Thyroid gland (tissue), 4 donors: ENCODE data around the gene HEMK1. TPM values are rescaled to one million over a fixed set of nuclear protein-coding genes. Genes with fewer than 3 reads are reported as not detected.
A peak's percentile ranks its signal among the peaks of the same experiment; 100 is the strongest.

Source experiments
- DNase-seq, 2 donors: peaks; one replicate each; pipeline ENCODE4 v3.0.0-alpha.2; 2019
- H3K27ac ChIP-seq, 3 donors: fragments of 200-600 bp; sonication (generic); 1 replicate in 2 of 3; 2 replicates in 1 of 3; pipeline ENCODE4 v1.5.1; 2016 to 2019; ENCODE audit warnings: mild to moderate bottlenecking in 1 of 3, moderate library complexity in 1 of 3
- H3K27me3 ChIP-seq: fragments of 200-600 bp; sonication (generic); one replicate; pipeline ENCODE4 v1.5.1; 2019
- H3K36me3 ChIP-seq, 2 donors: fragments of 200-600 bp; sonication (generic); one replicate each; pipeline ENCODE4 v1.5.1; 2016 to 2019
- H3K4me1 ChIP-seq, 2 donors: fragments of 200-600 bp; sonication (generic); one replicate each; pipeline ENCODE4 v1.5.1; 2017 to 2019
- H3K4me3 ChIP-seq, 3 donors: fragments of 200-600 bp; sonication (generic); replicated peaks in 1 of 3; 1 replicate in 2 of 3; 2 replicates in 1 of 3; pipeline ENCODE4 v1.5.1; 2016; ENCODE audit warnings: mild to moderate bottlenecking in 1 of 3
- H3K9me3 ChIP-seq: fragments of 200-600 bp; sonication (generic); one replicate; pipeline ENCODE4 v1.5.1; 2017
- CTCF ChIP-seq, 6 experiments: fragments of 200-600 bp in 3 of 6; fragments of 450-650 bp in 3 of 6; sonication (generic) in 3 of 6; IDR thresholded peaks; one replicate each; pipeline ENCODE4 v1.5.1; 2016 to 2019; ENCODE audit warnings: antibody characterized with exemption in 6 of 6, mild to moderate bottlenecking in 2 of 6, inconsistent platforms in 1 of 6, moderate library complexity in 1 of 6
- POLR2A ChIP-seq, 2 donors: fragments of 450-650 bp; IDR thresholded peaks; one replicate each; pipeline ENCODE4 v1.6.1; 2017; ENCODE audit warnings: antibody characterized with exemption in 2 of 2, mild to moderate bottlenecking in 2 of 2, moderate library complexity in 1 of 2
- WGBS, 2 donors: methylation state at CpG; one replicate each; pipeline ENCODE4 v1.1.5; 2017; 5-methylcytosine and 5-hydroxymethylcytosine counted together
- intact Hi-C: fragments of 100-400 bp; cut with DNase I; formaldehyde crosslinking; loops from one replicate; pipeline ENCODE4 v1.15.1; 2023
- total RNA-seq, 4 donors: library from RNA; depleted of rRNA; stranded (reverse); fragments of >200 nt; gene quantifications; one replicate each; pipeline ENCODE4 v1.2.3, GENCODE V29; 2016

The HEMK1 gene
- total RNA-seq, 4 donors from 2014 or later, result 13.9 to 20.8 (median 17.6) TPM

GRCh38 chr3:50620420-50620819 lies 51.1 kb downstream of the HEMK1 start:
- TF ChIP-seq CTCF (IDR thresholded peaks at IDR 0.05) (no peak), POLR2A (IDR thresholded peaks at IDR 0.05) (no peak)
- no peak for DNase-seq
- H3K36me3 ChIP-seq, result no peaks in the 10 kb centered on the region
- H3K4me3 ChIP-seq, result no peak overlapping the region
- WGBS, 2 donors, result 80 to 93% methylated on average over 1 of the region's 1 CpG
- peaks cover 57 to 78% of the 10 kb centered on the region in 2 donors for H3K4me1 ChIP-seq
- H3K27me3 ChIP-seq, result no peaks in the 10 kb centered on the region
- H3K27ac ChIP-seq, result peak overlapping the region; percentile 18 to 98 (median 98)
- no peaks in the 10 kb centered on the region for H3K9me3 ChIP-seq
- intact Hi-C loops, result no loop called here

- peak overlapping the region; percentile 18 to 98 (median 98) for H3K27ac ChIP-seq
- 51 to 61% methylated on average over 4 of the region's 4 CpGs for WGBS, 2 donors
- DNase-seq, result peak in 1 of 2 donors; percentile 45
- intact Hi-C loops, result no loop called here
- no peak for TF ChIP-seq POLR2A (IDR thresholded peaks at IDR 0.05)
- no peak for TF ChIP-seq CTCF (IDR thresholded peaks at IDR 0.05)
- H3K27me3 ChIP-seq, result no peaks in the 10 kb centered on the region
- H3K4me3 ChIP-seq, result no peak overlapping the region
- peaks cover 61 to 82% of the 10 kb centered on the region in 2 donors for H3K4me1 ChIP-seq
- H3K9me3 ChIP-seq, result no peaks in the 10 kb centered on the region
- H3K36me3 ChIP-seq, result no peaks in the 10 kb centered on the region
These were observed 51.5 kb downstream of the HEMK1 start for GRCh38 chr3:50620820-50621219.

GRCh38 chr3:50622881-50623280 lies 53.6 kb downstream of the HEMK1 start:
- Histone ChIP-seq H3K36me3 (no peaks in the 10 kb centered on the region), H3K4me1 (peaks cover 66 to 93% of the 10 kb centered on the region in 2 donors), H3K4me3 (no peak overlapping the region), H3K9me3 (no peaks in the 10 kb centered on the region), H3K27me3 (no peaks in the 10 kb centered on the region), H3K27ac (peak overlapping the region; percentile 57 to 71 (median 69))
- peak; percentile 79 to 83 for DNase-seq
- no peak for TF ChIP-seq CTCF (IDR thresholded peaks at IDR 0.05)
- TF ChIP-seq POLR2A (IDR thresholded peaks at IDR 0.05), result peak in 1 of 2 donors; percentile 25
- intact Hi-C loops, result no loop called here
- 17 to 52% methylated on average over 2 to 3 of the region's 3 CpGs for WGBS, 2 donors

- H3K4me1 ChIP-seq, result peaks cover 57 to 86% of the 10 kb centered on the region in 2 donors
- no peaks in the 10 kb centered on the region for H3K36me3 ChIP-seq
- DNase-seq, result no peak
- intact Hi-C loops, result no loop called here
- peak overlapping the region; percentile 48 to 69 (median 63) for H3K27ac ChIP-seq
- no peak for TF ChIP-seq CTCF (IDR thresholded peaks at IDR 0.05)
- TF ChIP-seq POLR2A (IDR thresholded peaks at IDR 0.05), result no peak
- WGBS, 2 donors, result 60 to 78% methylated on average over 5 to 6 of the region's 6 CpGs
- H3K27me3 ChIP-seq, result no peaks in the 10 kb centered on the region
- no peaks in the 10 kb centered on the region for H3K9me3 ChIP-seq
- no peak overlapping the region for H3K4me3 ChIP-seq
These were observed 54.6 kb downstream of the HEMK1 start for GRCh38 chr3:50623840-50624474.

GRCh38 chr3:50624634-50625033 lies 55.3 kb downstream of the HEMK1 start:
- 40 to 69% methylated on average over 1 to 2 of the region's 2 CpGs for WGBS, 2 donors
- intact Hi-C loops, result no loop called here
- H3K4me3 ChIP-seq, result no peak overlapping the region
- no peak for TF ChIP-seq CTCF (IDR thresholded peaks at IDR 0.05)
- TF ChIP-seq POLR2A (IDR thresholded peaks at IDR 0.05), result no peak
- H3K4me1 ChIP-seq, result peaks cover 50 to 79% of the 10 kb centered on the region in 2 donors
- peak; percentile 53 to 68 for DNase-seq
- no peaks in the 10 kb centered on the region for H3K9me3 ChIP-seq
- H3K36me3 ChIP-seq, result no peaks in the 10 kb centered on the region
- no peaks in the 10 kb centered on the region for H3K27me3 ChIP-seq
- H3K27ac ChIP-seq, result peak overlapping the region; percentile 48 to 69 (median 63)
